Ovary (tissue), 10 donors: ENCODE measurements around the gene OR51A2. TPM values are rescaled to one million over a fixed set of nuclear protein-coding genes. Genes with fewer than 3 reads are reported as not detected.
A peak's percentile ranks its signal among the peaks of the same experiment; 100 is the strongest.
"Not testable (repeated sequence)": the region's sequence is repeated elsewhere in the genome, so short reads cannot be mapped to it uniquely, and the experiment has no call there.

Source experiments
- DNase-seq, 5 donors: peaks; one replicate each; pipeline ENCODE4 v3.0.0-alpha.2; 2019 to 2020
- H3K27ac ChIP-seq, 2 donors: fragments of 200-600 bp; one replicate each; pipeline versions ENCODE4 v1.5.1 to v1.8.0; 2019 to 2022
- H3K27me3 ChIP-seq: fragments of 200-600 bp; one replicate; pipeline ENCODE4 v1.8.0; 2022
- H3K36me3 ChIP-seq: fragments of 200-600 bp; sonication (generic); one replicate; pipeline ENCODE4 v1.5.1; 2019
- H3K4me1 ChIP-seq: one replicate; pipeline ENCODE4 v1.8.1; 2013; ENCODE audit warnings: mild to moderate bottlenecking, moderate library complexity; ENCODE audit not compliant: insufficient read depth
- H3K4me3 ChIP-seq: fragments of 200-600 bp; sonication (generic); one replicate; pipeline ENCODE4 v1.5.1; 2017
- H3K9me3 ChIP-seq, 2 donors: fragments of 200-600 bp in 1 of 2; sonication (generic) in 1 of 2; one replicate each; pipeline versions ENCODE4 v1.5.1 to v1.8.1; 2013 to 2019; ENCODE audit warnings: mild to moderate bottlenecking in 1 of 2, moderate library complexity in 1 of 2
- EP300 ChIP-seq: sonication (generic); formaldehyde crosslinking; IDR thresholded peaks from one replicate; pipeline ENCODE4 v1.6.1; 2017; ENCODE audit warnings: antibody characterized with exemption
- POLR2A ChIP-seq: fragments of 450-650 bp; IDR thresholded peaks from one replicate; pipeline ENCODE4 v1.6.1; 2017; ENCODE audit warnings: antibody characterized with exemption, mild to moderate bottlenecking, moderate library complexity
- WGBS, 3 donors: extraction: QIAGEN DNeasy Blood & Tissue Kit in 1 of 3; methylation state at CpG; one replicate each; pipeline versions ENCODE4 v1.1.5 to v1.1.7; 2013 to 2017; 5-methylcytosine and 5-hydroxymethylcytosine counted together
- intact Hi-C, 4 donors: fragments of 100-400 bp; cut with DNase I; formaldehyde crosslinking; loops; one replicate each; pipeline versions ENCODE4 v1.11.0 to v1.15.1; 2022 to 2023
- long read RNA-seq, 3 donors: library from polyadenylated mRNA in 2 of 3; unstranded in 2 of 3; transcript quantifications; one replicate each; pipeline ENCODE4 v2.0.0 and lab custom pipeline, GENCODE V29; 2021 to 2026
- polyA plus RNA-seq, 2 donors: library from polyadenylated mRNA; stranded (reverse); fragments of 200-250 nt in 1 of 2; fragments of 350-450 nt in 1 of 2; fragmentation: Illumina TruSeq in 1 of 2; extraction: RNeasy Lipid Tissue Mini Kit (QIAGEN cat#74804) in 1 of 2; gene quantifications; one replicate each; pipeline ENCODE4 v1.2.3, GENCODE V29; 2013 to 2014
- total RNA-seq, 7 donors: library from RNA; depleted of rRNA in 2 of 7; stranded (reverse); fragments of >200 nt in 2 of 7; fragmentation: NEBNext Ultra II Directional in 3 of 7; extraction: Animal tissue kit (Norgen Biotek cat#: 25700) in 3 of 7; gene quantifications; one replicate each; pipeline versions ENCODE4 v1.1.0 to v1.2.4, GENCODE V29; 2016 to 2023
- TF ChIP-seq, protein P1 (sequence below), 3 donors: fragments of 450-650 bp in 2 of 3; fragments of 200-600 bp in 1 of 3; IDR thresholded peaks; one replicate each; pipeline versions ENCODE4 v1.5.1 to v1.8.0; 2016 to 2022; ENCODE audit warnings: antibody characterized with exemption in 3 of 3, mild to moderate bottlenecking in 1 of 3
- donor health status: DM: no; HTN: no; CAD: no; lungs with moderate emphysema.
- donor health status: DM: no; HTN: no; CAD: no.
- donor health status: Bipolar disorder and iron deficiency.
- donor health status: DM: yes; HTN: yes; CAD: no.
- donor health status: DM: no; HTN: no; CAD: no.
- donor health status: DM: yes; HTN: yes; CAD: no.

The OR51A2 gene
- total RNA-seq (not detected), polyA plus RNA-seq (not detected)
- long read RNA-seq, donor 1: 0 reads
- long read RNA-seq, donor 2: 0 reads
- long read RNA-seq, donor 3: 0 reads

- 45 to 64% (median 57%) methylated on average over 2 of the region's 2 CpGs for WGBS, 3 donors
- H3K4me1 ChIP-seq, DNase-seq, H3K27me3 ChIP-seq, H3K9me3 ChIP-seq, H3K27ac ChIP-seq, H3K36me3 ChIP-seq, H3K4me3 ChIP-seq, intact Hi-C loops: not testable (repeated sequence)
Measured at GRCh38 chr11:4955613-4956012, at the start of gene OR51A2. TSS of gene OR51A2 (minus strand) at chr11:4955713. CDS start at chr11:4955713, 0 bp downstream.

DNA sequence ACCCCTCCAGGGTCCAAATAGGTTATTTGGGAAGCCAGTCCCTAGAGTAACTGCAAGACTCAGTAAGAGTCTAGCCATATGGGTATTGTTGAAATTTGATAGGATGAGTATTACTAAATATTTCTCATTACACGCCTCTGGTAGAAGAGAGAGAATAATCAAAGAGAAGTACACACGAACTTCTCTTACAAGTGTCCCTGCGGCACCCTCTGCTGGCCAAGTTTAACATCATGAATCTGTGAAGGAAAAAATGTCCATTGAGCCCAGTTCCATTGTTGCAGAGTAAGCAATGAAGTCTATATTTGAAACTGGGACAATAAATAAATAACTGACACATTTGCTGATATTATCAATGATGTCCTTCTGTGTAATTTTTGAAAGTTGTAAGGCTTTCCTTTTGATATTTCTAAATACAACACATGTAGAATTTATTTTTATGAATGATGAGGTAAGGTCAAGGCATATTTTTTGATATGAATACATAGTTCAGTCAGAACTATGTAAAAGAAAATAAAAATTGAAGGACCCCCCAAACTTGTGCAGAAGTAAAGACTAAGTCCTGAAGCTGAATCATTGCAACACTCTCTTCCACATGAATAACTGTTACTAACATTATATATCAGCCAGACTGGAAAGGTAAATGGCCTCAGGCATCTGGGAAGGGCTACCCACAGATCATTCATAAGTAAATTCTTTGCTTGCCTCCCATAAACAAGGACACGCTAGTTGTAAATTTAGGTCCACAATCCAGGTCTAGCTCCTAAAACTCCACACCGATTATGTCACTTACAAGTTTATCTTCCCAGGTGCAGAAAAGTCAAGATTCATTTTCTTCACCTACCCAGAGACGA, 49.1 kb upstream of the OR51A2 start:
- H3K36me3 ChIP-seq: no peaks in the 10 kb centered on the region
- TF ChIP-seq POLR2A: no peak
- no peak for TF ChIP-seq EP300
- intact Hi-C loops: loop anchor here in 3 of 4 donors (10.0 kb wide), 2 partner anchors 370 to 380 kb away; partner anchors contain the start of gene OR51D1 (in 2 of the 3)
- no peak overlapping the region for H3K27ac ChIP-seq
- no peak overlapping the region for H3K4me3 ChIP-seq
- peak in 3 of 5 donors; percentile 25 to 50 (median 30) for DNase-seq
- H3K9me3 ChIP-seq: no peaks in the 10 kb centered on the region
- WGBS, 3 donors: 32 to 38% (median 34%) methylated on average over 6 of the region's 6 CpGs
- no peaks in the 10 kb centered on the region for H3K27me3 ChIP-seq
- H3K4me1 ChIP-seq: no peaks in the 10 kb centered on the region

DNA sequence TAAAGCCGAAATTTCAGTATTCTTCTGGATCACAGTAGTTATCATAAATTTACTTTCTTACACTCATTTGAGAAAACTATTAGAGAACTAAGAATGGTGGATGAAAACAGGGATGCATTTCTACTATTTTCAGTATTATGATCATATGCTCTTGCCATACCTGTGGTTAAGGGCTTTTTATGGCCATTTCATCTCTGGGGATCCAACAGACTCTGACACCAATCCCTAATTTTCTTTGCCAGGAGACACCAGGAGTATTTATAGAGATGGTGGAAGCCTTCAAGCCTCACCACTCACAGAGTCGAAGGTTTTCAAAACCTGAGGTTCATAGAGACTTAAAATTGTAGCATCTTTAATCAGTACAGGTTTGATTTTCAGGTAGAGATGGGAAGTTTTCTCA, 39.0 kb upstream of the OR51A2 start, which contains the start of gene OR51L1:
OR51L1 (plus strand) TSS at position 301 of the 400 bp plus-strand sequence. CDS start 4,132 bp downstream, outside the sequence.
- Histone ChIP-seq H3K27me3 (no peaks in the 10 kb centered on the region), H3K27ac (no peak within 1 kb of the TSS), H3K4me1 (no peaks in the 10 kb centered on the region), H3K9me3 (no peaks in the 10 kb centered on the region), H3K4me3 (no peak within 1 kb of the TSS), H3K36me3 (no peaks in the 10 kb centered on the region)
- TF ChIP-seq POLR2A (no peak), EP300 (no peak)
- TF ChIP-seq, protein P1, sequence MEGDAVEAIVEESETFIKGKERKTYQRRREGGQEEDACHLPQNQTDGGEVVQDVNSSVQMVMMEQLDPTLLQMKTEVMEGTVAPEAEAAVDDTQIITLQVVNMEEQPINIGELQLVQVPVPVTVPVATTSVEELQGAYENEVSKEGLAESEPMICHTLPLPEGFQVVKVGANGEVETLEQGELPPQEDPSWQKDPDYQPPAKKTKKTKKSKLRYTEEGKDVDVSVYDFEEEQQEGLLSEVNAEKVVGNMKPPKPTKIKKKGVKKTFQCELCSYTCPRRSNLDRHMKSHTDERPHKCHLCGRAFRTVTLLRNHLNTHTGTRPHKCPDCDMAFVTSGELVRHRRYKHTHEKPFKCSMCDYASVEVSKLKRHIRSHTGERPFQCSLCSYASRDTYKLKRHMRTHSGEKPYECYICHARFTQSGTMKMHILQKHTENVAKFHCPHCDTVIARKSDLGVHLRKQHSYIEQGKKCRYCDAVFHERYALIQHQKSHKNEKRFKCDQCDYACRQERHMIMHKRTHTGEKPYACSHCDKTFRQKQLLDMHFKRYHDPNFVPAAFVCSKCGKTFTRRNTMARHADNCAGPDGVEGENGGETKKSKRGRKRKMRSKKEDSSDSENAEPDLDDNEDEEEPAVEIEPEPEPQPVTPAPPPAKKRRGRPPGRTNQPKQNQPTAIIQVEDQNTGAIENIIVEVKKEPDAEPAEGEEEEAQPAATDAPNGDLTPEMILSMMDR (IDR thresholded peaks at IDR 0.05): no peak
- intact Hi-C loops: no loop called here
- no peak for DNase-seq
- WGBS, 3 donors: 84 to 91% (median 90%) methylated on average over 2 of the region's 2 CpGs

DNA sequence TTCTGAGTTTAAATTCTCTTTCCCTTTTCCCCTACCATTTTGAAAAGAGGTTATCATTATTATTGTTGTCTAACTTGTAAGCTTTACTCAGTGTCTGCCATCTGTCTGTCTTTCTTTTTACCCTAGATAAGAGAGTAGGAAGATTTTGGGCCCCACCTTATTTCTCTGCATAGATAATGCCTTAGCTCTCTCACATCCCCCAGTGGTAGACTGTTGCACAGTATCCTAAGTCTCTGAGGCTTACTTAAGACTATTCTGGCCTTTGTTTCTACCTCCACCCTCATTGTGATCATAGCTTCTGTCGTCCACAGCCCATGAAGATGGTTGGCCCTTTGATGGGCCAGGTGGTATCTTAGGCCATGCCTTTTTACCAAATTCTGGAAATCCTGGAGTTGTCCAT, 35.5 kb upstream of the OR51A2 start:
- Histone ChIP-seq H3K27ac (no peak overlapping the region), H3K36me3 (no peaks in the 10 kb centered on the region), H3K4me3 (no peak overlapping the region), H3K27me3 (no peaks in the 10 kb centered on the region), H3K9me3 (no peaks in the 10 kb centered on the region), H3K4me1 (no peaks in the 10 kb centered on the region)
- DNase-seq: no peak
- 49 to 61% (median 53%) methylated on average over 1 of the region's 1 CpG for WGBS, 3 donors
- TF ChIP-seq POLR2A (no peak), EP300 (no peak)
- TF ChIP-seq, protein P1 (IDR thresholded peaks at IDR 0.05): no peak
- intact Hi-C loops: no loop called here

DNA sequence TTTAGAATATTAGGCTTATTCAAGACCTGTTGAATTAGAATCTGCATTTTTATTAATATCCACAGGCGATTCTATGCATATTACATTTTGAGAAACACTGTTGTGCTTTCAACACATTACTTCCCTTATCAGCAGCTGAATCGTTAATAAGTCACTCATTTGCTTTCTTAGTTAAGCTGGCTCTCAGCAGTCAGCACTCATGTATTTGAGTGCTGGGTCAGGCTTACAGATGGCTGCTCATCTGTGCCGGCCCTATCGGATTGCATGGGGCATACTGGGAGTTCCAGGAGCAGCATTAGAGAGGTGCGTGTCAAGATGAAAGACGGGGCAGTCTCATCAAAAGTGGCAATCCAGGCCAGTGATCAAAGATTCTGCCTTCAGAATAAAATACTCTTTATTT, 28.3 kb upstream of the OR51A2 start:
- Histone ChIP-seq H3K36me3 (no peaks in the 10 kb centered on the region), H3K27me3 (no peaks in the 10 kb centered on the region), H3K4me1 (no peaks in the 10 kb centered on the region), H3K4me3 (no peak overlapping the region), H3K27ac (no peak overlapping the region), H3K9me3 (no peaks in the 10 kb centered on the region)
- no peak for DNase-seq
- intact Hi-C loops: no loop called here
- no peak for TF ChIP-seq POLR2A
- TF ChIP-seq, protein P1 (IDR thresholded peaks at IDR 0.05): no peak
- no peak for TF ChIP-seq EP300
- 77 to 84% (median 83%) methylated on average over 6 of the region's 6 CpGs for WGBS, 3 donors
